CD14-positive monocyte (primary cell): Measurements from ENCODE around the gene RAB6B. TPM values are rescaled to one million over a fixed set of nuclear protein-coding genes. Genes with fewer than 3 reads are reported as not detected.

ENCODE experiments used
- DNase-seq, 3 donors: peaks; one replicate each; pipeline ENCODE4 v3.0.0-alpha.2; 2011 to 2022
- H2AFZ ChIP-seq: 2 replicates; pipeline ENCODE4 v1.6.0; 2012; ENCODE audit warnings: mild to moderate bottlenecking, low read depth, low read length, inconsistent platforms; ENCODE audit not compliant: insufficient read depth, poor library complexity, severe bottlenecking
- H3K27ac ChIP-seq, 2 donors: 1 replicate in 1 of 2; 2 replicates in 1 of 2; pipeline ENCODE4 v1.5.1; 2012 to 2013; ENCODE audit warnings: low read length in 2 of 2, control low read depth in 1 of 2, inconsistent platforms in 1 of 2, low read depth in 1 of 2, mild to moderate bottlenecking in 1 of 2
- H3K27me3 ChIP-seq, 2 donors: one replicate each; pipeline versions ENCODE4 v1.6.0 to v1.6.1; 2011 to 2013; ENCODE audit warnings: low read length in 2 of 2; ENCODE audit not compliant: control insufficient read depth in 2 of 2, insufficient read depth in 2 of 2
- H3K36me3 ChIP-seq, 2 donors: replicated peaks in 1 of 2; 1 replicate in 1 of 2; 2 replicates in 1 of 2; pipeline versions ENCODE4 v1.5.1 to v1.6.1; 2012 to 2013; ENCODE audit warnings: low read length in 2 of 2, control low read depth in 1 of 2, inconsistent platforms in 1 of 2, mild to moderate bottlenecking in 1 of 2; ENCODE audit not compliant: insufficient read depth in 2 of 2, control insufficient read depth in 1 of 2
- H3K4me1 ChIP-seq, 2 donors: 1 replicate in 1 of 2; 2 replicates in 1 of 2; pipeline versions ENCODE4 v1.5.1 to v1.6.1; 2012 to 2013; ENCODE audit warnings: low read length in 2 of 2, control low read depth in 1 of 2, inconsistent platforms in 1 of 2, mild to moderate bottlenecking in 1 of 2, moderate library complexity in 1 of 2; ENCODE audit not compliant: insufficient read depth in 2 of 2, control insufficient read depth in 1 of 2
- H3K4me2 ChIP-seq: replicated peaks from 2 replicates; pipeline ENCODE3; 2012; ENCODE audit warnings: low read length, moderate library complexity, mild to moderate bottlenecking; ENCODE audit not compliant: poor library complexity, severe bottlenecking; ENCODE audit errors: extremely low read depth
- H3K4me3 ChIP-seq, 3 experiments: fragments of 200-600 bp in 1 of 3; sonication (generic) in 1 of 3; replicated peaks in 1 of 3; 1 replicate in 2 of 3; 2 replicates in 1 of 3; pipeline ENCODE4 v1.5.1; 2011 to 2013; ENCODE audit warnings: low read length in 3 of 3, mild to moderate bottlenecking in 3 of 3, control low read depth in 2 of 3, low read depth in 2 of 3, inconsistent platforms in 1 of 3, moderate library complexity in 1 of 3
- H3K79me2 ChIP-seq: 2 replicates; pipeline ENCODE4 v1.6.0; 2012; ENCODE audit warnings: mild to moderate bottlenecking, control low read depth, inconsistent platforms, low read length, moderate library complexity; ENCODE audit not compliant: insufficient read depth
- H3K9ac ChIP-seq: 2 replicates; pipeline ENCODE4 v1.6.0; 2017; ENCODE audit warnings: low read length, mild to moderate bottlenecking; ENCODE audit not compliant: insufficient read depth, poor library complexity, severe bottlenecking
- H3K9me3 ChIP-seq, 2 donors: replicated peaks in 1 of 2; 1 replicate in 1 of 2; 2 replicates in 1 of 2; pipeline versions ENCODE4 v1.5.1 to v1.6.1; 2012 to 2013; ENCODE audit warnings: low read length in 2 of 2, control low read depth in 1 of 2; ENCODE audit not compliant: control insufficient read depth in 1 of 2, insufficient read depth in 1 of 2
- H4K20me1 ChIP-seq: 2 replicates; pipeline ENCODE4 v1.6.0; 2012; ENCODE audit warnings: mild to moderate bottlenecking, low read length, control low read depth, moderate library complexity; ENCODE audit not compliant: insufficient read depth
- H3K27ac Mint-ChIP-seq, 7 donors: one replicate each; pipeline ENCODE4 v1.8.0; 2020; ENCODE audit warnings: mild to moderate bottlenecking in 7 of 7, mixed read lengths in 7 of 7, moderate library complexity in 6 of 7, inconsistent platforms in 2 of 7
- H3K27me3 Mint-ChIP-seq, 3 donors: one replicate each; pipeline ENCODE4 v1.8.0; 2021 to 2022; ENCODE audit warnings: low read depth in 3 of 3, mild to moderate bottlenecking in 3 of 3, mixed read lengths in 3 of 3, moderate library complexity in 3 of 3, inconsistent platforms in 1 of 3
- H3K36me3 Mint-ChIP-seq, 2 donors: one replicate each; pipeline ENCODE4 v1.8.0; 2020; ENCODE audit warnings: mixed read lengths in 2 of 2, inconsistent platforms in 1 of 2, mild to moderate bottlenecking in 1 of 2
- H3K4me1 Mint-ChIP-seq: one replicate; pipeline ENCODE4 v1.8.0; 2020; ENCODE audit warnings: mild to moderate bottlenecking, mixed read lengths
- H3K4me3 Mint-ChIP-seq, 2 donors: one replicate each; pipeline ENCODE4 v1.8.0; 2020; ENCODE audit warnings: mild to moderate bottlenecking in 2 of 2, mixed read lengths in 2 of 2, moderate library complexity in 1 of 2
- H3K9me3 Mint-ChIP-seq, 7 donors: one replicate each; pipeline ENCODE4 v1.8.0; 2020 to 2022; ENCODE audit warnings: mixed read lengths in 7 of 7, mild to moderate bottlenecking in 6 of 7, moderate library complexity in 6 of 7, inconsistent platforms in 2 of 7
- WGBS: methylation state at CpG from one replicate; pipeline ENCODE4 v1.1.5; 2013; ENCODE audit warnings: missing lambda C conversion rate; ENCODE audit not compliant: insufficient coverage; 5-methylcytosine and 5-hydroxymethylcytosine counted together
- intact Hi-C, 2 donors: fragments of 100-400 bp; cut with micrococcal nuclease; formaldehyde crosslinking; loops; one replicate each; pipeline versions ENCODE4 v1.15.0 to v1.15.1; 2023
- polyA plus RNA-seq, 3 donors: library from polyadenylated mRNA; depleted of rRNA in 1 of 3; unstranded in 2 of 3; stranded (reverse) in 1 of 3; fragments of 300-500 nt in 2 of 3; fragments of >200 nt in 1 of 3; fragmentation: Illumina TruSeq in 2 of 3; gene quantifications; 1 replicate in 2 of 3; 2 replicates in 1 of 3; pipeline ENCODE4 v1.2.3, GENCODE V29; 2012 to 2021
- TF ChIP-seq, protein P1 (sequence below): fragments of 200-600 bp; IDR thresholded peaks from one replicate; pipeline ENCODE4 v1.8.0; 2022; ENCODE audit warnings: antibody characterized with exemption, mild to moderate bottlenecking

RAB6B gene
- polyA plus RNA-seq, 3 donors: 0.46 TPM; not detected in 2

DNA sequence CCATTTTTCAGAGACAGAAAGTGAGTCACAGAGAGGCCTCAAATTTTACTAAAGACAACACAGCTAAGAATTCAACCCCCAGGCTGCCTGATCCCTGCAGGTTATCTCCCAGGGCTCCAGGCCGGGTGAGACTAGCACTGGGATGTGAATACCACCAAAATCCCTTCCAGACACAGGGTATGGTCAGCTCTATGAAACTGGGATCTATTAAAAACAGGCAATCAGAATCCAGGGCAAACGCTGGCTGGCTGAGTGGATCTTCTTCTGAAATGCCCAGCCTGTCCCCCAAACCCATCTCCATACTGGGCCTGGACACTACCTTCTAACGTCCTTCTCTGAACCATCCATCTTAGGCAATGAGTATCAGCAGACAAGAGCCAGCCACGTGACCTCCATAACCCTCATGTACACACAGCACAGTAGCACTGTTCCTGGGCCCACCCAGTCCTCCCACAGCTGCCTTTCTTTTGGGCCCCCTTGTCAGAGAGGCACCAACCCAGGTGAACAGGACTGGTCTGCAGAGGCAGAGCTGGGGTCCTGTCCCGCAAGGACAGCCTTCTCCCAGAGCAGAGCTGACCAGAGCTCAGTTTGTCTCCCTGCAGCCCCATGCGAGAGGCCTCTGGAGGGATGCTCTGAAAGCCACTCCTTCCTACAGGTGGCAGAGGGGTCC is 1.9 kb downstream of the RAB6B start:
- 96% methylated on average over 5 of the region's 6 CpGs for WGBS
- H3K36me3 ChIP-seq: no peaks in the 10 kb centered on the region
- H3K27ac ChIP-seq: no peak overlapping the region
- DNase-seq: no peak
- peak overlapping the region in 1 of 2 donors; percentile 2 for H3K4me3 Mint-ChIP-seq
- peaks cover 43 to 58% (median 49%) of the 10 kb centered on the region in 3 donors for H3K27me3 Mint-ChIP-seq
- H3K4me1 Mint-ChIP-seq: peaks cover 4% of the 10 kb centered on the region
- H3K27me3 ChIP-seq: peaks cover 26 to 46% of the 10 kb centered on the region in 2 donors
- intact Hi-C loops: no loop called here
- H3K9ac ChIP-seq: no peak overlapping the region
- peaks cover 0 to 3% of the 10 kb centered on the region in 2 donors for H3K4me1 ChIP-seq
- TF ChIP-seq, protein P1, sequence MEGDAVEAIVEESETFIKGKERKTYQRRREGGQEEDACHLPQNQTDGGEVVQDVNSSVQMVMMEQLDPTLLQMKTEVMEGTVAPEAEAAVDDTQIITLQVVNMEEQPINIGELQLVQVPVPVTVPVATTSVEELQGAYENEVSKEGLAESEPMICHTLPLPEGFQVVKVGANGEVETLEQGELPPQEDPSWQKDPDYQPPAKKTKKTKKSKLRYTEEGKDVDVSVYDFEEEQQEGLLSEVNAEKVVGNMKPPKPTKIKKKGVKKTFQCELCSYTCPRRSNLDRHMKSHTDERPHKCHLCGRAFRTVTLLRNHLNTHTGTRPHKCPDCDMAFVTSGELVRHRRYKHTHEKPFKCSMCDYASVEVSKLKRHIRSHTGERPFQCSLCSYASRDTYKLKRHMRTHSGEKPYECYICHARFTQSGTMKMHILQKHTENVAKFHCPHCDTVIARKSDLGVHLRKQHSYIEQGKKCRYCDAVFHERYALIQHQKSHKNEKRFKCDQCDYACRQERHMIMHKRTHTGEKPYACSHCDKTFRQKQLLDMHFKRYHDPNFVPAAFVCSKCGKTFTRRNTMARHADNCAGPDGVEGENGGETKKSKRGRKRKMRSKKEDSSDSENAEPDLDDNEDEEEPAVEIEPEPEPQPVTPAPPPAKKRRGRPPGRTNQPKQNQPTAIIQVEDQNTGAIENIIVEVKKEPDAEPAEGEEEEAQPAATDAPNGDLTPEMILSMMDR: no peak
- no peaks in the 10 kb centered on the region for H4K20me1 ChIP-seq
- no peak overlapping the region for H2AFZ ChIP-seq
- peaks cover 0 to 2% (median 0%) of the 10 kb centered on the region in 7 donors for H3K9me3 Mint-ChIP-seq
- H3K9me3 ChIP-seq: peaks cover 0 to 9% of the 10 kb centered on the region in 2 donors
- H3K4me3 ChIP-seq: no peak overlapping the region
- no peak overlapping the region for H3K27ac Mint-ChIP-seq
- H3K4me2 ChIP-seq: no peak overlapping the region
- H3K36me3 Mint-ChIP-seq: no peaks in the 10 kb centered on the region
- no peaks in the 10 kb centered on the region for H3K79me2 ChIP-seq

DNA sequence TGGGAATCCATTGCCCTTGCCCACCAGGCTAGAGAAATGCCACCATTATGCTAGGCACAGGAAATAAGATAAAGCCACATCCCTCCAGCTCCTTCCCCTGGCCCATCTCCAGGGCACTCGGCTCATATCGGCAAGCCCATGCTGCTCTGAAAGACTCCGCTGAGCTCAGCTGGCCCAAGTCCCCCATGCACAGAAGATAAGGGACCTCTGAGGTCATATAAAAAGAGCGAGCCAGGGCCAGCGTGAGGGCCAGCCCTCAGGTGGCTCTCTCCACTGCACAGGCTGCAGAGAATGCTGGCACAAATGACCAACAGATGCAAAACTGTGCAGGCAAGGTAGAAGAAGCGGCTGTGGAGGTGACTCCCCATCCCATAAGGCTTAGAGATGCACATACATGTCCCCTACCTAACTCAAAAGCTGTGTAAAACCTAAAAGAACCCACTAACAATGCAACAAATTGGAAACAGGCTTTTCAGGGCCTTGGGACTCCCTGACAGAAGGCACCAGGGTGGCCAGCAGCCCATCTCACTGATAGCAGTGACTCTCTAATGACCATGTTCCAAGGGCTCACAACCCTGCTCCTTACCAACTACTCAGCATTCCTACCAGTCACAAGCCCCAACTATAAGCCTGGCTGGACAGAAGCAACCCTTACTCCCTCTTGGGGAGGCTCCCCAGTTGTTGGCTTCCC is 3.0 kb downstream of the RAB6B start:
- Mint-ChIP-seq H3K4me1 (peaks cover 4% of the 10 kb centered on the region), H3K9me3 (peaks cover 0 to 2% (median 0%) of the 10 kb centered on the region in 7 donors), H3K36me3 (no peaks in the 10 kb centered on the region), H3K27me3 (peaks cover 40 to 53% (median 41%) of the 10 kb centered on the region in 3 donors), H3K27ac (no peak overlapping the region), H3K4me3 (no peak overlapping the region)
- no peak for DNase-seq
- Histone ChIP-seq H3K27me3 (peaks cover 24 to 43% of the 10 kb centered on the region in 2 donors), H3K4me3 (no peak overlapping the region), H3K79me2 (no peaks in the 10 kb centered on the region), H3K9ac (no peak overlapping the region), H3K4me1 (peaks cover 0 to 3% of the 10 kb centered on the region in 2 donors), H4K20me1 (no peaks in the 10 kb centered on the region), H3K27ac (no peak overlapping the region), H3K9me3 (peaks cover 0 to 9% of the 10 kb centered on the region in 2 donors), H3K36me3 (no peaks in the 10 kb centered on the region), H2AFZ (no peak overlapping the region), H3K4me2 (no peak overlapping the region)
- WGBS: 41% methylated on average over 6 of the region's 6 CpGs
- TF ChIP-seq, protein P1: no peak
- intact Hi-C loops: no loop called here
